GM12874 (cell line): ENCODE data around the gene NEU3.

Experiments used
- TF ChIP-seq, protein P1 (sequence below): IDR thresholded peaks from 2 replicates; pipeline ENCODE4 v1.5.1; 2011; ENCODE audit warnings: low read depth, mild to moderate bottlenecking, control low read depth, low read length, moderate library complexity; ENCODE audit not compliant: insufficient read depth

The NEU3 gene

DNA sequence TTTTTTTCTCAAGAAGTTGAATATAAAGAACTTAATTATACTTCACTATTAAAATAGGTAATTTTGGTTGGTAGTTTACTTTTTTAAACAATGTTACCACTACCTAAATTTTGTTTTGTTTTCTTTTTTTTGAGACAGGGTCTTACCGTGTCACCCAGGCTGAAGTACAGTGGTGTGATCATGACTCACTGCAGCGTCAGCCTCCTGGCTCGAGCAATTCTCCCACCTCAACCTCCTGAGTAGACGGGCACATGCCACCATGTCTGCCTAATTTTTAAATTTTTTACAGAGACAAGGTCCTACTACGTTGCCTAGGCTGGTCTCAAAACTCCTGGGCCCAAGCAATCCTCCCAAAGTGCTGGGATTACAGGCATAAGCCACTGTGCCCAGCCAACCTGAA is 22.1 kb upstream of the NEU3 start:
- TF ChIP-seq, protein P1, sequence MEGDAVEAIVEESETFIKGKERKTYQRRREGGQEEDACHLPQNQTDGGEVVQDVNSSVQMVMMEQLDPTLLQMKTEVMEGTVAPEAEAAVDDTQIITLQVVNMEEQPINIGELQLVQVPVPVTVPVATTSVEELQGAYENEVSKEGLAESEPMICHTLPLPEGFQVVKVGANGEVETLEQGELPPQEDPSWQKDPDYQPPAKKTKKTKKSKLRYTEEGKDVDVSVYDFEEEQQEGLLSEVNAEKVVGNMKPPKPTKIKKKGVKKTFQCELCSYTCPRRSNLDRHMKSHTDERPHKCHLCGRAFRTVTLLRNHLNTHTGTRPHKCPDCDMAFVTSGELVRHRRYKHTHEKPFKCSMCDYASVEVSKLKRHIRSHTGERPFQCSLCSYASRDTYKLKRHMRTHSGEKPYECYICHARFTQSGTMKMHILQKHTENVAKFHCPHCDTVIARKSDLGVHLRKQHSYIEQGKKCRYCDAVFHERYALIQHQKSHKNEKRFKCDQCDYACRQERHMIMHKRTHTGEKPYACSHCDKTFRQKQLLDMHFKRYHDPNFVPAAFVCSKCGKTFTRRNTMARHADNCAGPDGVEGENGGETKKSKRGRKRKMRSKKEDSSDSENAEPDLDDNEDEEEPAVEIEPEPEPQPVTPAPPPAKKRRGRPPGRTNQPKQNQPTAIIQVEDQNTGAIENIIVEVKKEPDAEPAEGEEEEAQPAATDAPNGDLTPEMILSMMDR = no peak

DNA sequence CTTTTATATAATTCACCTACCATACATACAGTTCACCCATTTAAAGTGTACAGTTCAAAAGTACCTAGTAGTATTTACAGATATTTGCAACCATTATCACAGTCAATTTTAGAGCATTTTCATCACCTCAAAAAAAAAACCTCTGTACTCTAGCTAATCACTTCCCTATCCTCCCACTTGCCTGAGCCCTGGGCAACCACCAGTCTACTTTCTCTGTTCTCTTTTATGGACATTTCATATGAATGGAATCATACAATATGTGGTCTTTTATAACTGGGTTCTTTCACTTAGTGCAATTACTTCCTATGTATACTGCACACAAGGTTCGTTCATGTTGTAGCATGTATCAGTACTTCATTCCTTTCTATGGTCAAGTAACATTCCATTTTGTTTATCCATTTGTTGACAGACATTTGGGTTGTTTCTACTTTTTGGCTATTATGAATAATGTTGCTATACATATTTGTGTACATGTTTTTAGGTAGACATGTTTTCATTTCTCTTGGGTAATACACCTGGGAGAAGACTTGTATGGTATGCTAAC is 17.8 kb upstream of the NEU3 start:
- TF ChIP-seq, protein P1 = no peak

DNA sequence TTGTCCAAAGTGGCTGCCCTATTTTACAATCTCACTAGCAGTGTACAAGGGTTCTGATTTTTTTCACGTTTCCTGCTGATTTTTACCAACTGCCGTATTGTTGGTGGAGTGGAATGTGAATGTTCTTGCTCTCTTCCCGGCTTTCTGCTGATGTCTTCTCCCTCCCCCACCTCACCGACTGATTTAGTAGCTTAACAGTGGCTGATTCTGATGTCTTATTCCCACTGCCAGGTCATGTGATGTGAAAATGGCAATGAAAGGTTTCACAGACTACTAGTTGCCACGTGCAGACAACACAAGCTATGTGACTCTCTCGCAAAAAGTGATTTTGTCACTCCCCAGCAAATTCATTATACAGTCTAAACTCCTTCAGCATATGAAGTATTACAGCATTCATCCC is 17.3 kb upstream of the NEU3 start:
- TF ChIP-seq, protein P1 = no peak

DNA sequence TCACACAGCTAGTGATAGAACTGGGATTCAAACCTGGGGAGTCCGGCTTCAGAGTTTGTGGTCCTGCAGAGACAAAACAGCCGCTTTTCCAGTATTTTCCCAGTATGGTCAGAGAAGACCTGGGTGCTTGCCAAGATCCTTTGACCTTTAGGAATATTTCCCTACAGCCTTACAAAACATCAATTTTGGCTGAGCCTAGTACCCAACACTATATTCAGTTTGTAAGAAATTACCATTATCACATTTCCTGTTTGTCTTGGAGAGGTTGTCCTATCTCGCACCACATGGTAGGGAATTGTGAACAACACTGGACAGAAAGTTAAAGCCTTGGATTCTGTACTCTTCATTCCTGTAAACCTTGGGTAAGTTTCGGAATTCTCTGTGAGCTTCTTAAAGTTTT is 10.7 kb upstream of the NEU3 start:
- TF ChIP-seq, protein P1 = no peak

DNA sequence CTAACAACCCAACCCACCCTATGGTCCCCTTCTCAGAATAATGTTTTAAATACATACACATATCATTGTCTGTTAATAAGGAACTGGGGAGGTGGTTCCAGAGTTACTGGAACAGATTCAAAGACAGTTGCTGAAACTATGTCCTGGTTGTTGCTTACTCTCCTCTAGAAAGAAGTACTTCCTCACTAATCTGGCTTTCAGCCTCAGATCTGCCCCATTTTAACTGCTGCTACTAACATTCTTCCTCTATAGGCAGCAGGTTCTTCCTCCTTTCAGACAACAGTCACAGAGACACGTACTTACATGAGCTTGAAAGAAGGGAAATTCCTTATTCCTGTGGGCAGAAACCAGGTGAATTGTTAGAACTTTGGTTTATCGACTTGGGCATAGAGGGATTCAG is 8.1 kb upstream of the NEU3 start:
- TF ChIP-seq, protein P1 = no peak

DNA sequence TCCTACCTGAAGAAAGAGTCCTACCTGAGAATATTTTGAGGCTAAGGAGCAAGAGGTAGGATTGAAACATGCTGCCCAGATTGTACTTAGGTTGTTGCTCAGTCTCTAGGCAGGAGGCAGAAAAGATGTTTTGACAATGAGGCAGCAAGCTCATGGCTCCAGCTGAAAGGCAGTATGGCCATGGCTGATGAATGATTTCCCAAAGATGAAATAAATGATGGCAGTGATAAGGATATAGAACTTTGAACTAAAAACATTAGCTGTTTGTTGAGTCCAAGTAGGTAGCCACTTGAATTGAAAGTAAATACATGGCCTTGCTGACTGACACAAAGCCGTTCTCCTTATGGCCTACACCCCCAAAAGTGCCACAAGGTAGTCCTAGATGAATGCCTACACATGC is 6.8 kb upstream of the NEU3 start:
- TF ChIP-seq, protein P1 = no peak

DNA sequence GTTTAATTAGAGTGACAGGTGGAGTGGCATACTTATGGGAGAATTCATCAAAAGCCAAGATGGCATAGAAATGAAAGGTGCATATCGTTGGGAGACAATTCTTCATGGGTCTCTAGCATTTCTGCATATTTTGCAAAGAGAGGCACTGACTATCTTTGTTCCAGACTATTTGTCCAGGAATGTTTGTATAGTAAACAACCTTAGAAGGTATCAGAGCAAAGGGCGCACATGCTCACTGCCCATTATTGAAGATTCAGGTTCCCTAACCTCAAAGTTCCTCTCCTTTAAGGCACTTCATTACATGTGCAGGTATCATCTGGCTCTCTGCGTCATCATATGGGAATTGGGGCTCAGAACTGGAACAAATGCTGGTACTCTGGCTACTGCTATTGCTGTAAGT is 4.7 kb upstream of the NEU3 start:
- TF ChIP-seq, protein P1 = no peak
